Measurements from ENCODE around the gene USP27X. TPM values are rescaled to one million over a fixed set of nuclear protein-coding genes. Genes with fewer than 3 reads are reported as not detected.

USP27X gene
- total and polyA plus RNA-seq, 4 donors: 0.26 to 4.7 (median 1.2) TPM

DNA sequence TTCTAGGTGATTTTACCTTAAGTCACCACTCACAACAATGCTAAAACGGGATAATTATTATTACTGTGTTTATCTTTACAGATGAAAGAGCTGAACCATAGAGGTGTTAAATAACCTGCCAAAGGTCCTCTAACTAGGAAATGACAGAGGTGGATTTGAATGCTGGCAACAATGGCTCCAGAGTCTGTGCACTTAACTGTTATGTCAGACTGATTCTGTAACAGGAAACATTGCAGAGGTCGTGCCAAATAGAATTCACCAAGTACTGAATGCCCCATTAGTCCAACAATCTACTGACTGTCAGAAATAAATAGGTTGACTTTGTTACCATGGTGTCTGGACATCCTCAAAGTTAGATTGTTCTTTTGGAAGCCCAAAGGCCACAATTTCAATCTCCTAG is 20.9 kb upstream of the USP27X start:
- H3K27ac ChIP-seq (ENCODE audit: low read depth in 1 of 2, low read length in 2 of 2): no peak overlapping the region
- TF ChIP-seq, protein P1, sequence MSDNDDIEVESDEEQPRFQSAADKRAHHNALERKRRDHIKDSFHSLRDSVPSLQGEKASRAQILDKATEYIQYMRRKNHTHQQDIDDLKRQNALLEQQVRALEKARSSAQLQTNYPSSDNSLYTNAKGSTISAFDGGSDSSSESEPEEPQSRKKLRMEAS (IDR thresholded peaks at IDR 0.05): no peak
- no peak for TF ChIP-seq JUND (IDR thresholded peaks at IDR 0.05)
- DNase-seq (ENCODE audit: low spot score): no peak
- H3K4me1 ChIP-seq (ENCODE audit: control insufficient read depth in 4 of 4, insufficient read depth in 4 of 4, low read length in 3 of 4): no peaks in the 10 kb centered on the region
- no peak overlapping the region for H3K4me3 ChIP-seq (ENCODE audit: low read depth in 1 of 3, low read length in 3 of 3)
- H3K9me3 ChIP-seq (ENCODE audit: control insufficient read depth in 4 of 4, low read length in 3 of 4): no peaks in the 10 kb centered on the region
- no peak overlapping the region for H3K9ac ChIP-seq (ENCODE audit: low read depth in 1 of 2, low read length in 2 of 2)
- H3K36me3 ChIP-seq (ENCODE audit: control insufficient read depth in 4 of 4, insufficient read depth in 3 of 4, low read depth in 1 of 4, low read length in 3 of 4): no peaks in the 10 kb centered on the region
- WGBS: 67% methylated on average over 2 of the region's 2 CpGs
- H3K27me3 ChIP-seq (ENCODE audit: control insufficient read depth in 4 of 4, insufficient read depth in 4 of 4, low read length in 3 of 4): peaks cover 0 to 6% (median 0%) of the 10 kb centered on the region in 4 donors

DNA sequence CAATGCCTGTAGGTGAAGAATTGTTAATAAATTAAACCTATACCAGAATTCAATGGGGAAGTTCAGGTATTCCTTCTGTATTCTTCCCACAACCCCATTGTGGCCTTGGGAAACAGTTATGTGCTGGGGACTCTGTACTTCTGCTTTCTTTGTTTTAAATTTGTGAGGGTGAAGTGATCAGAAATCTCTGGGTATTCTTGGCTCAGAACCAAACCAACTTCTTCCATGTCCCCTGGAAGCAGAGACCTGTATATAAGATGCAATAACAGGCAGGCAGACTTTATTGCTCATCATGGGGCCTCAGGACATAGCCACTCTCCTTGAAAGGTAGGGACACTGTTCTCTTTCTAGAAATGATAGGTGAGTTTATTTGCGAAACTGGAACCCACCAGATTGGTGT is 19.8 kb upstream of the USP27X start:
- WGBS: 93% methylated on average over 1 of the region's 1 CpG
- Histone ChIP-seq H3K36me3 (ENCODE audit: control insufficient read depth in 4 of 4, insufficient read depth in 3 of 4, low read depth in 1 of 4, low read length in 3 of 4) (no peaks in the 10 kb centered on the region), H3K4me3 (ENCODE audit: low read depth in 1 of 3, low read length in 3 of 3) (no peak overlapping the region), H3K4me1 (ENCODE audit: control insufficient read depth in 4 of 4, insufficient read depth in 4 of 4, low read length in 3 of 4) (no peaks in the 10 kb centered on the region), H3K27me3 (ENCODE audit: control insufficient read depth in 4 of 4, insufficient read depth in 4 of 4, low read length in 3 of 4) (peaks cover 0 to 3% (median 0%) of the 10 kb centered on the region in 4 donors), H3K9ac (ENCODE audit: low read depth in 1 of 2, low read length in 2 of 2) (no peak overlapping the region), H3K27ac (ENCODE audit: low read depth in 1 of 2, low read length in 2 of 2) (no peak overlapping the region), H3K9me3 (ENCODE audit: control insufficient read depth in 4 of 4, low read length in 3 of 4) (no peaks in the 10 kb centered on the region)
- DNase-seq (ENCODE audit: low spot score): no peak
- no peak for TF ChIP-seq RAD21 (IDR thresholded peaks at IDR 0.05)
- no peak for TF ChIP-seq RXRA (IDR thresholded peaks at IDR 0.05)

DNA sequence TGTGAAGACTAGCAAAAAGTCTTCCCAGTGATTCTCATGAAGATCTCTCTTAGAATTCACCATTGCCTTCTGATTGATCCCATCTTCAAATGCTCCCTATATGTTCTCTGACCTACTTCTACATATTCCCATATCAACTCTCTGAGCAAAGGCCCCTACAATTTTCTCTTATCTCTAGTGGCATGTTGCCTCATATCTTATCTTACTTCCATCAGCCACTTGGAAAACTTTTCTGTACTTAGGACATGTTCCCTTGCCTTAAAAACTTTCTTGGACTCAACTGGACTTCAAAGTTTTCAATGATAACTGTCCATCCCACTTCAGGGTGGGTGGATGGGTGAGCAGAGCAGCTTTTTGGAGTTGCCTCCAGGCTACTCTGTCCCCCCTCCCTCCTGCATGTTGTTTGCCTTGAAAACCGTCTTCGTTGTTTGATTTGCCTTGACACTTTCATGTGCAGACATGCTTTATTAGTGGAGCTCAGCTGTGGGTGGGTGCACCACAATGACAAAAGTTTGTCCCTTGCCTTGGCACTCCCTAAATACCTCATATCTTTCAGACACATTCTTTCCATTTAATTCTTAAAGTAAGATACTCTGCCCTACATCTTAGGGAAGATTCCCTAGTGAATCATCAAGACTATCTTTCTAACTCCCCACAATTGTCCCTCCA is 18.3 kb upstream of the USP27X start:
- Histone ChIP-seq H3K36me3 (ENCODE audit: control insufficient read depth in 4 of 4, insufficient read depth in 3 of 4, low read depth in 1 of 4, low read length in 3 of 4) (no peaks in the 10 kb centered on the region), H3K27ac (ENCODE audit: low read depth in 1 of 2, low read length in 2 of 2) (no peak overlapping the region), H3K9ac (ENCODE audit: low read depth in 1 of 2, low read length in 2 of 2) (no peak overlapping the region), H3K27me3 (ENCODE audit: control insufficient read depth in 4 of 4, insufficient read depth in 4 of 4, low read length in 3 of 4) (peaks cover 0 to 3% (median 0%) of the 10 kb centered on the region in 4 donors), H3K9me3 (ENCODE audit: control insufficient read depth in 4 of 4, low read length in 3 of 4) (no peaks in the 10 kb centered on the region), H3K4me1 (ENCODE audit: control insufficient read depth in 4 of 4, insufficient read depth in 4 of 4, low read length in 3 of 4) (no peaks in the 10 kb centered on the region), H3K4me3 (ENCODE audit: low read depth in 1 of 3, low read length in 3 of 3) (no peak overlapping the region)
- TF ChIP-seq, protein P2, sequence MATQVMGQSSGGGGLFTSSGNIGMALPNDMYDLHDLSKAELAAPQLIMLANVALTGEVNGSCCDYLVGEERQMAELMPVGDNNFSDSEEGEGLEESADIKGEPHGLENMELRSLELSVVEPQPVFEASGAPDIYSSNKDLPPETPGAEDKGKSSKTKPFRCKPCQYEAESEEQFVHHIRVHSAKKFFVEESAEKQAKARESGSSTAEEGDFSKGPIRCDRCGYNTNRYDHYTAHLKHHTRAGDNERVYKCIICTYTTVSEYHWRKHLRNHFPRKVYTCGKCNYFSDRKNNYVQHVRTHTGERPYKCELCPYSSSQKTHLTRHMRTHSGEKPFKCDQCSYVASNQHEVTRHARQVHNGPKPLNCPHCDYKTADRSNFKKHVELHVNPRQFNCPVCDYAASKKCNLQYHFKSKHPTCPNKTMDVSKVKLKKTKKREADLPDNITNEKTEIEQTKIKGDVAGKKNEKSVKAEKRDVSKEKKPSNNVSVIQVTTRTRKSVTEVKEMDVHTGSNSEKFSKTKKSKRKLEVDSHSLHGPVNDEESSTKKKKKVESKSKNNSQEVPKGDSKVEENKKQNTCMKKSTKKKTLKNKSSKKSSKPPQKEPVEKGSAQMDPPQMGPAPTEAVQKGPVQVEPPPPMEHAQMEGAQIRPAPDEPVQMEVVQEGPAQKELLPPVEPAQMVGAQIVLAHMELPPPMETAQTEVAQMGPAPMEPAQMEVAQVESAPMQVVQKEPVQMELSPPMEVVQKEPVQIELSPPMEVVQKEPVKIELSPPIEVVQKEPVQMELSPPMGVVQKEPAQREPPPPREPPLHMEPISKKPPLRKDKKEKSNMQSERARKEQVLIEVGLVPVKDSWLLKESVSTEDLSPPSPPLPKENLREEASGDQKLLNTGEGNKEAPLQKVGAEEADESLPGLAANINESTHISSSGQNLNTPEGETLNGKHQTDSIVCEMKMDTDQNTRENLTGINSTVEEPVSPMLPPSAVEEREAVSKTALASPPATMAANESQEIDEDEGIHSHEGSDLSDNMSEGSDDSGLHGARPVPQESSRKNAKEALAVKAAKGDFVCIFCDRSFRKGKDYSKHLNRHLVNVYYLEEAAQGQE (IDR thresholded peaks at IDR 0.05): no peak
- TF ChIP-seq GABPA (IDR thresholded peaks at IDR 0.05 in 1 of 2, conservative IDR thresholded peaks at IDR 0.05 in 1 of 2) (no peak), SP1 (IDR thresholded peaks at IDR 0.05) (no peak), EGR1 (IDR thresholded peaks at IDR 0.05; ENCODE audit: low read depth in 2 of 2) (no peak), RXRA (IDR thresholded peaks at IDR 0.05) (no peak), TAF1 (conservative IDR thresholded peaks at IDR 0.05) (no peak), YY1 (IDR thresholded peaks at IDR 0.05) (no peak), RAD21 (IDR thresholded peaks at IDR 0.05) (no peak), FOXA1 (IDR thresholded peaks at IDR 0.05) (no peak), JUND (IDR thresholded peaks at IDR 0.05) (no peak), FOXA2 (IDR thresholded peaks at IDR 0.05) (no peak), HNF4A (conservative IDR thresholded peaks at IDR 0.05) (no peak)
- TF ChIP-seq, protein P3, sequence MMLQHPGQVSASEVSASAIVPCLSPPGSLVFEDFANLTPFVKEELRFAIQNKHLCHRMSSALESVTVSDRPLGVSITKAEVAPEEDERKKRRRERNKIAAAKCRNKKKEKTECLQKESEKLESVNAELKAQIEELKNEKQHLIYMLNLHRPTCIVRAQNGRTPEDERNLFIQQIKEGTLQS (IDR thresholded peaks at IDR 0.05): no peak
- TF ChIP-seq, protein P1 (IDR thresholded peaks at IDR 0.05): no peak
- TF ChIP-seq, protein P4, sequence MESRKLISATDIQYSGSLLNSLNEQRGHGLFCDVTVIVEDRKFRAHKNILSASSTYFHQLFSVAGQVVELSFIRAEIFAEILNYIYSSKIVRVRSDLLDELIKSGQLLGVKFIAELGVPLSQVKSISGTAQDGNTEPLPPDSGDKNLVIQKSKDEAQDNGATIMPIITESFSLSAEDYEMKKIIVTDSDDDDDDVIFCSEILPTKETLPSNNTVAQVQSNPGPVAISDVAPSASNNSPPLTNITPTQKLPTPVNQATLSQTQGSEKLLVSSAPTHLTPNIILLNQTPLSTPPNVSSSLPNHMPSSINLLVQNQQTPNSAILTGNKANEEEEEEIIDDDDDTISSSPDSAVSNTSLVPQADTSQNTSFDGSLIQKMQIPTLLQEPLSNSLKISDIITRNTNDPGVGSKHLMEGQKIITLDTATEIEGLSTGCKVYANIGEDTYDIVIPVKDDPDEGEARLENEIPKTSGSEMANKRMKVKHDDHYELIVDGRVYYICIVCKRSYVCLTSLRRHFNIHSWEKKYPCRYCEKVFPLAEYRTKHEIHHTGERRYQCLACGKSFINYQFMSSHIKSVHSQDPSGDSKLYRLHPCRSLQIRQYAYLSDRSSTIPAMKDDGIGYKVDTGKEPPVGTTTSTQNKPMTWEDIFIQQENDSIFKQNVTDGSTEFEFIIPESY (IDR thresholded peaks at IDR 0.05): no peak
- DNase-seq (ENCODE audit: low spot score): no peak
- 81% methylated on average over 2 of the region's 2 CpGs for WGBS

All from liver (tissue), 9 donors.